ENCODE data around the gene PHETA1.
"Not testable (repeated sequence)": the region's sequence is repeated elsewhere in the genome, so short reads cannot be mapped to it uniquely, and the experiment has no call there.

- not testable (repeated sequence) for TF ChIP-seq CTCF, POLR2A (IDR thresholded peaks at IDR 0.05)
Measured at GRCh38 chr12:111396271-111396670, 27.4 kb upstream of the PHETA1 start.
